ENCODE data around the gene NIPA2.

The NIPA2 gene

DNA sequence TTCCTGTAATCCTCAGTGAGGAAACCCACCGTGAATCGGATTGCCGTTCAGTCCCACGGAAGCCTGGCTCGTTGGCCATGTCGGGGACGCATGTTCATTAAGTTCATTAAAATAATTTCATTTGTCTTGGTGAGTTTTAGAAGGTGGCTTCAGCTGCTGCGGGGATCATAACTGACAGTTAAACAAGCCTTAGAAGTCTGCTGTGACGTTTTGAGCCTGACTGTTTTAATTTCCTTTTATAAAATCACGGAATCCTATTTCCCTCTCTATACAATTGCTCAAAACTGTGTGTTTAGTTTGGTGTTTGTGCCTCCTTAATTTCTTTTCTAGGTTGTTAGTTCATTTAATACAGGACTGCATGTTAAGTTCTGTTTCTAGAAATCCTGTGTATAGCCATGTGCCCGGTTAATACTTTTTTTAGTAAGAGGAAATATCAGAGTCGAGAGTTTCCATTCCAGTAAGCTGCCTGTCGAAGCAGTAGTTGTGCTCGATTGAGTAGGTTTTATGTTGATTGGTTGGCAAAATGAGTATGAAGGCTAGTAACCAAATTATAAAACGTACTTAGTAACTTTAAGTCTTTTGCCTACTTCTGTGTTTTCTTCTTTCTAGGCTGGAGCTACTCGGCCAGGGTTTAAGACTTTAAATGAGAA lies 705 bp downstream of the NIPA2 start:
- DNase-seq (ENCODE audit: low read depth in 1 of 2, low spot score in 1 of 2): no peak

DNA sequence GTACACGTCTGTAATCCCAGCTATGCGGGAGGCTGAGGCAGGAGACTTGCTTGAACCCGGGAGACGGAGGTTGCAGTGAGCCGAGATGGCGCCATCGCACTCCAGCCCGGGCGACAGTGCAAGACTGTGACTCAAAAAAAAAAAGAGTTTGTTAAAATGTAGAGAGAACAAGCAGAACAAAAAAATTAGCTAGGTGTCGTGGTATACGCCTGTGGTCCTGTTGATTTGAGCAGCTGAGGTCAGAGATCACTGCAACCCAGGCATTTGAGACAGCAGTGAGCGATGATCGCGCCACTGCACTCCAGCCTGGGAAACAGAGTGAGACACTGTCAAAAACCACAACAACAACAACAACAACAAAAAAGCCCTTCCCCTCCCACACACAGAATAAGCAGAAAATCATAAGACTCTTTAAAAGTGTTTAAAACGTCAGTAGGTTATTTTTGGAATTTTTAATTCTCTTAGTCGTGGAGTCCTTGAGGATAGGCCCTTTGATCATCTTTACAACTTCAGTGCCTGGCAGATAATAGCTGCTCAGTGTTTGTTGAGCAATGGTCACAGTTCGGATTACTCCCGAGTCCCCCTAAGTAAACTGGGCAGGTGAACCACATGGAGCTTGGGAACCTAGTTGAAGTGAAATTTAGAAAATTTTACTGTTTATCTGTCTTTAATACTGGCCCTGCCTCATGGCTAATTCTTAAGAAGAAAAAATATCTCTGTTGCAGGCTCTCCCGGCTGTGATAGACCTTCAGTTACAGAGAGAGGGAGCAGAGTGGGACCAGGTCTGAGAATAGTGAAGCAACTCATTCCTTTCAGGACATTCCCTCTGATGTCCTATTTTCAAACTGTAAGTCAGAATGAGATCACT lies 6.2 kb downstream of the NIPA2 start:
- no peak for DNase-seq (ENCODE audit: low read depth in 1 of 2, low spot score in 1 of 2)

DNA sequence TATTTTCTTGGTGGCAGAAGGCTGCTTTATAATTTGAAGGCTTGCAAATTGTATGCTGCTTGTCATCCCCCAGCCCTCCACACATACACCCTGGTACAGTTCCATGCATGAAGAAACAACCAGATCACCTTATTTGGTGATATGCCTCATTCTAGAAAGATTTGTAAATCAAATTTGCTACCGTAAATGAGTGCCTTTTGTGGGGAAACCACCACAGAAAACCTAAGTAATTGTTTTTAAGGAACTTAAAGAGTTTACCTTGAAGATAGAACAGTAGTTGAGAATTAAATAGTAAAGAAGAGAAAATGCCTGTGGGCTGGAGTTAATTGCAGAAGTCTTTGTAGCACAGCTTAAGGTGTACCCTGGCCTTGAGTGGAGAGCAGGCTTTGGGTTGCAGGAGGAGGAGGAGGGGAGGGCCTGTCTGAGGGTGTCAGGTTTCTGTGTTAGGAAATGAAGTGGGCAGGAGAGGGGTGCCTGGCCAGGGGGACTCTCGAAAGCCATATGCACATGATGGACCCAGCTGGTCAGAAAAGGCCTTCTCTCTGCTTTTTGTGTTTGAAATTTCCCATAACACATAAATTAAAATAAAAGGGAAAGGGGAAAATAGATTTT lies 6.9 kb downstream of the NIPA2 start:
- no peak for DNase-seq (ENCODE audit: low read depth in 1 of 2, low spot score in 1 of 2)

DNA sequence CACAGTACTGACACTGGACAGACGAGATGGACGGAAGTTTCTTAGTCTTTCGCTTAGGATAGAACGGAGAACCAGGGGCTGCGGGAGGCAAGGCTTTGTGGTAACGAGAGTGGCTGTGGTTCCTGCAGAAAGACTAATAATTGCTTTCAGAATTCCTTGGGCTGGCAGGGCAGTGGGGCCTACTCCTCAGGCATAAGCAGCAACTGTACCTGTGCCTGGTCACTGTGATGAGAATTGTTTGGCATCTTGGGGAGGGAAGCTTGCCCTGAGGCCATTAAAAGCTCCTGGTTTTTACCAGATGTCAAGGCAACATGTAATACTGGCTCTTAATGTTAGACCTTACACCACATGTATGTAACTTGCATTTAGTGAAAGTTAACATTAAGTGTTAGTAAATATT lies 7.6 kb downstream of the NIPA2 start:
- DNase-seq (ENCODE audit: low read depth in 1 of 2, low spot score in 1 of 2): no peak

DNA sequence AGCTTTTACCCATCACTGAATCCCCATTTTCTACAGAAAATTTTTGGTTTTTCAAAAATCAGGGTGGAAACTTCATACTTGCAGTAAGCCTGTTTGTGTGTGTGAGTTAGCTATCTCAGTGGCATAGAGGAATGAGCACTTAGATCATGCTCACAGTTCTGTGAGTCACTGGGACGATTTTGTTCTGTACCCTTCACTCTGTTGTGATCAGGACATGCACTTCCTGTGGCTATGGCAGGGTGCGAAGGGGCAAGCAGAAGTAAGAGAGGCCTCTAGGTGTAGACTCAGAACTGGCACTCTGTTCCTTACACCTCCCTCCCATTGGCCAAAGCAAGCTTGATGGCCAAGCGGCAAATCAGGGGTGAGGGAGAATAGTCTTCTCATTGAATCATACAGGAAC lies 11.6 kb downstream of the NIPA2 start:
- DNase-seq (ENCODE audit: low read depth in 1 of 2, low spot score in 1 of 2): no peak

DNA sequence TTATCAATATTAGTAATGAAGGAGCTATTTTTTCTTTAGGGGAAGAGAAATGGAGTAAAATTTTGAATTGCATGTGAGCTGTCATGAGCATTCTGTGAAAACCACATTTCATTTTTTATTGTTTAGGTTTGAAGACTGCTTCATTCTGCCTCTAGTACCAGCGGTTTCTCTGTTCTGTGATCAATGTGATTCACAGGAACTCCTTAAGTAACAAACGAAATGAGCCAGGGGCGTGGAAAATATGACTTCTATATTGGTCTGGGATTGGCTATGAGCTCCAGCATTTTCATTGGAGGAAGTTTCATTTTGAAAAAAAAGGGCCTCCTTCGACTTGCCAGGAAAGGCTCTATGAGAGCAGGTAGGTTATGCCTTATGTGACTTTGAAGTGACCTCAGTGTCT lies 13.0 kb downstream of the NIPA2 start:
- DNase-seq (ENCODE audit: low read depth in 1 of 2, low spot score in 1 of 2): no peak

DNA sequence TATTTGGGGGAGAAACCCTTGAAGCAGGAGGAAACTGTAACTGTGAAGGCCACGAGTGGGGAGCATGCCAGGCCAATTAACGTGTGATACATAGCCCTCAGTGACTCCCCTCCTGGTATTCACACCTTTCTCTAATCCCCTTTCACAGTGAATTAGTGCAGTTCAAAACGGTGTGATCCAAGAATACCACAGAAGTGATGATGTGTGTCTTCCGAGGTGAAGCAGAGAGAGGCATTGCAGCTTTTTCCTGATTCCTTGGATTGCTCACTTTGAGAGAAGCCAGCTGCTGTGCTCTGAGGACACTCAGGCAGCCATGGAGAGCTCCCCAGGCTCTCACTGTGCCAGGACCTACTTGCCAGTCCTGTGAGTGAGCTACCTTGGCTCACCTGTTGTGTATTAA lies 17.3 kb downstream of the NIPA2 start:
- no peak for DNase-seq (ENCODE audit: low read depth in 1 of 2, low spot score in 1 of 2)

DNA sequence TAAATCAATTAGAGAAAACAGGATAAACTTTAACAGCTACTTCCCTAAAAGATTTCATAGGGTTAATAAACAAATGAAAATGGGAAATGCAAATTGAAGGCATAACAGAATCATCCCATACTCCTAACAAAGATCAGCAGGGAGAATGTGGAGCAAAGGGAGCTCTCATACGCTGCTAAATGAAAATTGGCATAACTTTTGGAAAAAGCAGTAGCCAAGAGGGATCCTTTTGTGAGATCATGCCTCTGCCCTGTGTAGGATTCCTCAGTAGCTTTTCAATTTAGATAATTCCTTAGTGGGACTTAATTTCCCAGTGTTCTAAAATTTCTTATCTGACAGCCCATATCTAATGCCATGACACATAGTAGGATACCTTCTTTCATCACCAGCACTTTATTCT lies 18.2 kb downstream of the NIPA2 start:
- no peak for DNase-seq (ENCODE audit: low read depth in 1 of 2, low spot score in 1 of 2)

DNA sequence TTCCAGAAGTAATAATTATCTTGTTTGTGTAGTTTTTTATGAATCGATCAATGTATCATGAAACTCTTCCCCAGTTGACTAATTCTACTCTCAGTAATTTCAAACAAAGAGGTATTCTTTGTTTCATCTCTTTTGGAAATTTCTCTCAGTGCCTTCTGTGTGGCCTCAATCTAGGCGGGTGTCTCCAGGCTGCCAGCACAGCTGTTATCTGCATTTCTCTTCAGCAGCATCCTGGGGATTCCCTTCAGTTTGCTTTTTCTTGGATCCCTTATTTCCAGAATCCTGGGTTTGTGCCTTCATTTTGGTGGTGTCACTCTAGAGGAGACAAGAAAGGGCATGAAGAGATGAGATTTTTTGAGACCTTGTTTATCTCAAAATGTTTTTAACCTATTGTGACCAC lies 22.7 kb downstream of the NIPA2 start:
- no peak for DNase-seq (ENCODE audit: low read depth in 1 of 2, low spot score in 1 of 2)

DNA sequence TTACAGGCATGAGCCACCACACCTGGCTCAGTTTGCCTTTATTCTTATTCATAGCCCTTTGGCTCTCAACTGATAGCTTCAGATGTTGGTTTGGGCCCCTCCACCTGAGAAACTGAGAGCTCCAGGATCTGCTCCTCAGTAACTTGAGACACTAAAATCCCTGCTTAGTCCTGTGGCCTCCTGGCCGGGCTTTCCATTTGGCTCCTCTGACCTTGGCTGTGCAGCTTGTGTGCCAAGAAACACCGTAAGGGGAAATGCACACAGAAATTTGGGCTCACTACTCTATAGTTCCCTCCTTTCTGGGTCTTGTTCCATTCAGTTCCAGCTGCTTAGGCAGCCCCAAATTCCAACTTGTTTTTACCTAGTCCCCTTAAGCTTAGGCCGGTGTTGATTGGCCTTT lies 24.9 kb downstream of the NIPA2 start:
- no peak for DNase-seq (ENCODE audit: low read depth in 1 of 2, low spot score in 1 of 2)

DNA sequence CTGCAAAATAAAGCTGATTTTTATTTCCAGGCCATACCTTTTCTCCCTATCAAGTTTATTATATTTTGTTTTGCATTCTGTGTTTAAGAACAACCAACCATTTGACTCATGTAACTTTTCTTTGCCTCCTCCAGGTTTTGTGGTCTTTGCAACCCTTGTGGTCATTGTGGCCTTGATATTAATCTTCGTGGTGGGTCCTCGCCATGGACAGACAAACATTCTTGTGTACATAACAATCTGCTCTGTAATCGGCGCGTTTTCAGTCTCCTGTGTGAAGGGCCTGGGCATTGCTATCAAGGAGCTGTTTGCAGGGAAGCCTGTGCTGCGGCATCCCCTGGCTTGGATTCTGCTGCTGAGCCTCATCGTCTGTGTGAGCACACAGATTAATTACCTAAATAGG lies 27.6 kb downstream of the NIPA2 start:
- no peak for DNase-seq (ENCODE audit: low read depth in 1 of 2, low spot score in 1 of 2)

DNA sequence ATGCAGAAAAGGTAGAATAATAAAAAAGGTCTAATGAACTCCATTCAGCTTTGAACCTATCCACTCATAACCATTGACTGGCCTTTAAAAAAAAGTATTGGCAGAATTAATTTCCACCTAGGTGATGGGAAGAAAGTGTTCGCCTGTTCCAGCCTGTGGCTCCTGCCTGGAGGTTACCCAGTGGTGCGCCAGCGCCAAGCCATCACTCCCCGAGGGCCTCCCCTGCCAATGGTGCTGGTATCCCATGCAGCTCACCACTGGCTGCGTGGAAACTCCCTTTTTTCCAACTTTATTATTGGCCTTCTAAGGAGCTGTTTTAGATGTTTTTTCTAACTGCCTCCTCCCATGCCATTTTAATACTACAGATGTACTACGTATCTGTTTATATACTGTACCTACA lies 29.4 kb downstream of the NIPA2 start:
- no peak for DNase-seq (ENCODE audit: low read depth in 1 of 2, low spot score in 1 of 2)

DNA sequence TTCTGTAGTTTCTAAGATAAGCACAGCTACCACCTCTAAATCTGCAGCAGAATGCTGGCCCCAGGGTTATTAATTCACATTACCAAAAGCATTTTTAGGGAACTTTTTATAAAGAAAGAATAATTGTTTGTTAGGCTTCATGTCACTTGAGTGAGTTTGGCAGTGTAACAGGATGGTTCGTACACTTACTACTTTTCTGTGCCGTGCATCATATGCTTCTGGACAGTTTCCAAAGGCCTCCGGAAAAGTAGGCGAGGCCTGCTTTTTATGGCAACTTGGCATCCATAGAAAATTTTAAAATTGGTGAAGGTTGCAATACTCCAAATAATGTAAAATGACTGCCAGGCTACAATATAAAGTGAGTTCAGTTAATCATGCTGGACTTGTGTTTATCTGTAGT lies 30.0 kb downstream of the NIPA2 start:
- no peak for DNase-seq (ENCODE audit: low read depth in 1 of 2, low spot score in 1 of 2)

DNA sequence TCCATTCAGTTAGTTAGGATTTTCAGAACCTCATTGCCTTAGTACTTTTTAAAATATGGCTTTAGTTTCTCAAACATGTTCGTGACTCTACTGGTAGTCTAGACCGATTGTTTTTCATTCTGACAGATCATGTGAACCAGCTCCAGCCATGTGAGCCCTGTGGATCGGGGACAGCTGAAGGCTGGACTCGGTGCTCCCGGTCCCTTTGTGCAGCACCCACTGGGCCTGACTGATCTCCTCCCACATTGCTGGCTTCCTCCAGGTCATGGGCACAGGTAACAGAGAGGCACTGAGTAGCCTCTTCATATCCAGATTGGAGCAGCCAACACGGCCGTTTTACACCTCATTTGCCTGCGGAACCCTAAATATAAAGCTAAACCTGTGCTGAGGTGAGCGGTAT lies 30.5 kb downstream of the NIPA2 start:
- no peak for DNase-seq (ENCODE audit: low read depth in 1 of 2, low spot score in 1 of 2)

DNA sequence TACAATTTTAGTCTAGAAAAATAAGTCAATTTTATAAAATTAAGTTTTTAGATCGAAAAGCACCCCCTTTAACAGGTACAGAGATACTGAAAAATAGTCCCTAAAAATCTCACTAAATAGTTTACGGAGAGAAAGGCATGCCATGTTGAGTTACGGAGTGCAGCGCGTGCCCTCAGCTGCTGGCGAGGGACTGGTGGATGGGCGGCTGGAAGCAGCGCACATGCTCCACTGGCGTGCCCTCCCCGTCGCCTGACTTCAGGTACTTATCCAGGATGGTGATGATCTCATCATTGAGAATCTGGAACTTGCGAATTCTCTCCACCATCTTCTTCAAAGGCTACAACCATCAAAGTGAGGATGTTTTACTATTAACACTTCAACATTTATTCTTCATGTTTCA lies 31.4 kb downstream of the NIPA2 start:
- no peak for DNase-seq (ENCODE audit: low read depth in 1 of 2, low spot score in 1 of 2)

DNA sequence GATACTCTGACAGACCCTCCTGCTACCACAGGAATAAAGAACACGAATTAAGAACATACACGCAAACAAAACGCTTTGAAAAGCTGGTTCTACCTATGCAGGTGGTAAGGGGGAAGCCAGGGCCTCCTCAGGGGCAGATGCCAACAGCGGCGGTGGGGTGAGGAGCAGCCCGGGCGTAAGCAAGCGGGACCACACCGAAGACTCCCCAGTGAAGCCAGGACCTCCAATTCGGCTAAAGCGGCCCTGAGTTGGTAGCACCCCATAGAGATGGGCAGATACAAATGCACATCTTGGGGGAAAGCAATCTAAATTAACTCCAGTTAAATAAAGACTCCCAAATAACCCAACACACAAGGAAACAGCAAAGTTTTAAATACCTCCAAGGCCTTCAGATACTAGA lies 32.4 kb downstream of the NIPA2 start:
- no peak for DNase-seq (ENCODE audit: low read depth in 1 of 2, low spot score in 1 of 2)

DNA sequence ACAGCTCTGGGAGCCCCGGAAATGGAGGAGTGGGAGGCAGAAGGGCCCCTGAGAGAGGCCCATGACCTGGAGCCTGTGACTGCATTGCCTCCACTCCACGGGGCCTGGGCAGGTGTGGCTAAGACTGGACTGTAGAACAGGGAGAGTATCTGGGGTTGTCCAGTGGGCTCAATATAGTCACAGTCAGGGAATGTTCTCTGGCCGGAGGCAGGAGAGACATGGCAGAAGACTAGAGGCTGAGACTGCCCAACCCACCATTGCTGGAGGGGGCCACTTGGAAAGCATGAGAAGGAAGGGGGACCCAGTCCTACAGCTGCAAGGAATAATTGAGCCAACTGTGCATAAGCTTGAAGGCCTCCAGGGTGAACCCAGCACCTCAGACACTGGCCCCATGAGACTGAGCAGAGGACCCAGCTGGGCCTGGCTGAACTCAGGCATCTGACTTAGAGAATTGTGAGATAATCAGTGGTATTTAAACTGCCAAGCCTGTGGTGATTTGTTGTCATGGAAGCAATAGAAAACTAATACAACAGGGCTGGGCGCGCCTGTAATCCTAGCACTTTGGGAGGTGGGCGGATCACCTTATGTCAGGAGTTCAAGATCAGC lies 33.1 kb downstream of the NIPA2 start:
- DNase-seq (ENCODE audit: low read depth in 1 of 2, low spot score in 1 of 2): no peak

DNA sequence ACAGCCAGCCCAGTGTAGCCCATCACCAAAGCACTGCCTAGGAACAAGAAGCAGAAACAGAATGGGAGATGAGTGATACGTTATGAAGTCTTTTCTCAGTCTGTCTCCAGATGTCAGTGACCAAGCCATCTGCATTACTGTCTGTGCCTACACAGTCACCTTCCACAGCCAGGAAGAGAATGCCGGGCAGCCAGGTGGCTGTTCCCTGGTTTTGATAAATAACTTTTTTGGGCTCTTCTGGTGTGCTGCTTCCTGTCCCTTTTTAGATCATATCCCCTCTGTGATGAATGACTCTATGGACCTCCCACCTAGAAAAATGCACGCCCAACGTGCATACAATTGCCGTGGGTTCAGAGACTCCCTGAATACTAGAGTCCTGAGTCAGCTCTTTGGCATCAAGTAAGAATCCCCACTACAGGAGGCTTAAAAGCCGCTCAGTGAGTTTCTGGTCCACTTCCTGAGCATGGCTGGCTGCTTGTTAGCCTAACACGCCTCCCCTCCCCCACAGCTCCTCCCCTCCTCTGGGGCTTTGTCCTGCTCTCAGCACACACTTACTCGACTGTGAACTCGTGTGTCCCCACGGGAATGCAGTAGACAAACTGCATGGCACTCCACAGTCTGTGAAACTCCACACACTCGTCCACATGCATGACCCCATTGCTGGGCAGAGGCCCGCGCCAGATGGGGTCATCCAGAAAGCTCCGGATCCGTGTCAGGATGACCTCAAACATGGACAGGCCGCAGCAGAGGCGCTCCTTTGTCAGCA lies 34.7 kb downstream of the NIPA2 start:
- DNase-seq (ENCODE audit: low read depth in 1 of 2, low spot score in 1 of 2): no peak

DNA sequence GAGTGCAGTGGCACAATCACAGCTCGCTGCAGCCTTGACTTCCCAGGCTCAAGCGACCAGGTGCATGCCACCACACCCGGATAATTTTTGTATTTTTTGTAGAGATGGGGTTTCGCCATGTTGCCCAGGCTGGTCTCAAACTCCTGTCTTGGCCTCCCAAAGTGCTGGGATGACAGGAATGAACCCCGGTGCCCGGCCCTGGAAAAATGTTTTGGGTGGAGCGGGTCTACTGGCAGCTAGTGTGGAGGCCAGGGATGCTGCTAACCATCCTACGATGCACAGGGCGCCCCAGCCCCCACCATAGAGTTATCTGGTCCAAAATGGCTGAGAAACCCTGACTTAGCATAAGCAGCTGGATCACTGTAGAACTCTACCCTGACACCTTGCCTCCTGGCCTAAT lies 35.4 kb downstream of the NIPA2 start:
- DNase-seq (ENCODE audit: low read depth in 1 of 2, low spot score in 1 of 2): no peak

DNA sequence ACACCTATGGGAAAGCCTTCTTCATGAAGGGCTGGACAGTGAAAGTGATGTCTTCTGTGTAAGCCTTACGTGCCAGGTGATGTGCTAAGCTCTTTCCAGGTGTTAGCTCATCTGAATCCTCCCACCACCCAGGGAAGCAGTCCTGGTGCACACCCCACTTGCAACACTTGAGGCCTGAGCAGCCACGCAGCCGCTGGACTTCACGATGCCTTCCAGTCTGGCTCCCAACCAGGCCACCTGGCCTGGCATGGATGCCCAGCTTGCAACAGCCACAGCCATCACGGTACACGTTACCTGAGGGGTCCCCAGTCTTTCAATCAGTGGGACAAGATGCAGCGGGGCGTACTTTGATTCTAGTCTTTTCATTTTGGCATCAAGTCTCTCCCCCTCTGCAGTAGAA lies 35.8 kb downstream of the NIPA2 start:
- DNase-seq (ENCODE audit: low read depth in 1 of 2, low spot score in 1 of 2): no peak

DNA sequence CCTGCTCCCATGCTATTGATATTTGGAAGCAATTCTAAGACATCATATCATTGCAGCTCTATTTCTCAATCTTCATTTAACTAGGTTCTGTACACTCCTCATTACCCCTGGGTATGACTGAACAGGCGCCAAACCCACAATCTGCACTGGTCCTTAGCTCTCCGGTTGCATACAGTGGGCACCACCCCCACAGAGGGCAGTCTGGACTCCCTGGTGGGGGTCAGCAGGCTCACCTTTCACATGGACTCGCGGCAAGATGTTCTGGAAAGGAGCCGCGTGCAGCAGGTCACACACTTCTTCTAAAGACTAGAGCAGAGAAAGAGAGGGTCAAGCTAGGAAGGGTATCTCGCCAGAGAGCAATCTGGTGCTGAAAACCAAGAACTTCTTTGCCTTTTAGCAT lies 36.5 kb downstream of the NIPA2 start:
- DNase-seq (ENCODE audit: low read depth in 1 of 2, low spot score in 1 of 2): no peak

All from activated T-helper 1 cell treated with anti-CD3 and anti-CD28 coated beads, Interleukin-2, amount 50 U/mL, for 16 hours (primary cell).